SK-N-MC (cell line): ENCODE results near the gene PLCD1.
"Not testable (repeated sequence)": the region's sequence is repeated elsewhere in the genome, so short reads cannot be mapped to it uniquely, and the experiment has no call there.

Source experiments
- DNase-seq: peaks from one replicate; pipeline ENCODE4 v3.0.0-alpha.2; 2011; ENCODE audit warnings: low read depth, low spot score
- H3K27ac ChIP-seq: fragments of 200-600 bp; sonication (generic); 2 replicates; pipeline ENCODE4 v1.5.1; 2016; ENCODE audit warnings: mixed run types
- H3K36me3 ChIP-seq: fragments of 200-600 bp; sonication (generic); 2 replicates; pipeline ENCODE4 v1.6.1; 2017; ENCODE audit warnings: antibody characterized with exemption, low read length, mixed read lengths; ENCODE audit not compliant: insufficient read depth
- H3K4me3 ChIP-seq: fragments of 200-600 bp; sonication (generic); 2 replicates; pipeline ENCODE4 v1.5.1; 2016
- H3K9ac ChIP-seq: fragments of 200-600 bp; sonication (generic); 2 replicates; pipeline ENCODE4 v1.8.0; 2017; ENCODE audit warnings: mixed run types, mixed read lengths; ENCODE audit not compliant: insufficient read length
- H3K9me3 ChIP-seq: fragments of 200-600 bp; sonication (generic); 2 replicates; pipeline ENCODE4 v1.6.1; 2017; ENCODE audit warnings: low read depth, mild to moderate bottlenecking, antibody characterized with exemption, low read length, moderate library complexity, mixed read lengths
- EZH2 ChIP-seq: fragments of 200-600 bp; sonication (generic); IDR thresholded peaks from one replicate; pipeline ENCODE4 v1.6.1; 2017; ENCODE audit warnings: antibody characterized with exemption
- FOXP2 ChIP-seq: optimal IDR thresholded peaks from 2 replicates; pipeline ENCODE3; 2011; ENCODE audit warnings: mild to moderate bottlenecking, moderate library complexity; ENCODE audit not compliant: insufficient read depth; ENCODE audit errors: extremely low read length, control extremely low read depth
- POLR2AphosphoS5 ChIP-seq: IDR thresholded peaks from 2 replicates; pipeline ENCODE4 v1.6.1; 2012; ENCODE audit warnings: mild to moderate bottlenecking, low read depth, low read length, borderline replicate concordance

PLCD1 gene

DNA sequence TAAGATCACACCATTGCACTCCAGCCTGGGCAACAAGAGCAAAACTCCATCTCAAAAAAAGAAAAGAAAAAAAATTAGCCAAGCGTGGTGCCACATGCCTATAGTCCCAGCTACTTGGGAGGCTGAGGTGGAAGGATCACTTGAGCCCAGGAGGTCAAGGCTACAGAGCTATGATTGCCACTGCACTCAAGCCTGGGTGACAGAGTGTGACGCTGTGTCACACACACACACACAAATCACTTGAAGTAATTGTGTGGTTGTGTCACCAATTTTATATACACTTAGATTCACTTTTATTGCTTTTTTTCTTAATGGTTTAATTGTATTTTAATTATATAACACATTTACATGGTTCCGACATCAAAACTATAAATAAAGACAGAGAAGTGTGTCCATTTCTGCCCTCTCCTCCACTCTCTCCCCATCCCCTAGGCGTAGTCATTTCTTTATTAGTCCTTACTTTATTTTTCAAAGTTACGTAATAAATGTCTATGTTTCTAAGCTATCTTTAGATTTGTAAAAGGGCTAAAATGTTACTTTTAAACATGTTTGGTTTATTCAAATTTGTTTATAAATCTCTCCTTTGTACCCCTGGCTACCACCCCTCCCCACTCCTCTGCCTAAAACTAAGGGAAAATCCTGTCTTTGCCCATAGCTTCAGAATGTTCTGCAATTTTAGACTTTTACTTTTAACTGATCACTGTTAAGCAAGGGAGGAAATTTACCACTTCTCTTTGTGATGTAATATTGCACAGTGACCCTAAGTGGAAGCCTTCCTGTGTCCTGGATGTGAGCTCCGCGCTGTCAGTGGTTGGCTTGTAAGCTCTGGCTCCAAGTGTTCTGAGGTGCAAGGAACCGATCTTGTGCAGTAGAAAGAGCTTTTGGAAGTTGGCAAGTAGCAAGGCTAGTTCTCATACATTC lies 49.6 kb downstream of the PLCD1 start:
- TF ChIP-seq FOXP2 (no peak), POLR2AphosphoS5 (no peak), EZH2 (no peak)
- DNase-seq, result no peak
- H3K4me3 ChIP-seq, result no peak overlapping the region
- H3K9me3 ChIP-seq, result no peaks in the 10 kb centered on the region
- no peak overlapping the region for H3K27ac ChIP-seq
- no peak overlapping the region for H3K9ac ChIP-seq
- H3K36me3 ChIP-seq, result peaks cover 3% of the 10 kb centered on the region; the same call in 1 of the 2 replicates

DNA sequence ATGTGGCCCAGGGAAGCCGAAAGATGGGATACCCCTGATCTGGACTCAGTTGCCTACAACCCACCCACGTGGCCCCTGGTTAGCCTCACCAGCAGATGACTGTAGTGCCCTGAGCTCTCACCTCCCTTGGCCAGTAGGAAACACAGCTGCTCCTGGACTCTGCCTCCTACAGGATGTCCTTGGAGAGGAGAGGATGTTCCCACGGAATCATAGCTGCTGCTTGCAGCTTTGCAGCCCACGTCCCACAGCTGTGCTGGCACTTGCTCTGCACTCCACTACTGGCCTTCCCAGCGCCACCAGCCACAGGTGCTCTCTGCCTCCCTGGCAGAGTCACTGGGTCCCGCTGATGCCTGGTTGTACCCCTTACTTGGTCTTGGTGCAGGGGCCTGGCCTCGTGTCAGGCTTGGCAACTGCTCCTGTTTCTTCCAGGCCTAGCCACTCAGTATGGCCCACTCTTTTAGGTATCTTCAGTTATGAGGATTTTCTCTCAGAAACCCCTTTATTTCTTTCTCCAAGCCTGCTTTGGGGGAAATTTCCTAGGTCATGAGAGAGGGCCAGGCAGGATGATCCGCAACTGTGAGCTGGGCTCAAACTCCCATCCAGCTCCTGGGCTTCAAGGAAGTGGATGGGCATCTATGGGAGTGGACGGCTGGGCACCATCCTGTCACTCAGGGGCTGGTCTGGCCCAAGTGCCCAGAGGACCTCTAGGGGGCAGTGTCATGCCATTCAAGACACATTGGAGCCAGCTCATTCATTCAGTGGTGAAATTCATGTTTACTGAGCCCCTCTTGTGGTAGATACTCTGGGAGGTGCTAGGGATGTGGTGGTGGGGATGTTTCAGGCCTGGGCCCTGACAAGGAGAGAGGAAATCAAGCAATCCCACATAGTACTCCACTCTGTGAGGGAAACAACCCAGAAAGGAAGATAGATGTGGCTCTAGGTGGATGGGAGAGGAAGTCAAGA lies 55.0 kb downstream of the PLCD1 start:
- no peak overlapping the region for H3K9ac ChIP-seq
- H3K9me3 ChIP-seq, result no peaks in the 10 kb centered on the region
- DNase-seq, result no peak
- H3K36me3 ChIP-seq, result peaks cover 3% of the 10 kb centered on the region; the same call in 1 of the 2 replicates
- TF ChIP-seq POLR2AphosphoS5 (no peak), FOXP2 (no peak), EZH2 (no peak)
- H3K27ac ChIP-seq, result no peak overlapping the region
- H3K4me3 ChIP-seq, result no peak overlapping the region

DNA sequence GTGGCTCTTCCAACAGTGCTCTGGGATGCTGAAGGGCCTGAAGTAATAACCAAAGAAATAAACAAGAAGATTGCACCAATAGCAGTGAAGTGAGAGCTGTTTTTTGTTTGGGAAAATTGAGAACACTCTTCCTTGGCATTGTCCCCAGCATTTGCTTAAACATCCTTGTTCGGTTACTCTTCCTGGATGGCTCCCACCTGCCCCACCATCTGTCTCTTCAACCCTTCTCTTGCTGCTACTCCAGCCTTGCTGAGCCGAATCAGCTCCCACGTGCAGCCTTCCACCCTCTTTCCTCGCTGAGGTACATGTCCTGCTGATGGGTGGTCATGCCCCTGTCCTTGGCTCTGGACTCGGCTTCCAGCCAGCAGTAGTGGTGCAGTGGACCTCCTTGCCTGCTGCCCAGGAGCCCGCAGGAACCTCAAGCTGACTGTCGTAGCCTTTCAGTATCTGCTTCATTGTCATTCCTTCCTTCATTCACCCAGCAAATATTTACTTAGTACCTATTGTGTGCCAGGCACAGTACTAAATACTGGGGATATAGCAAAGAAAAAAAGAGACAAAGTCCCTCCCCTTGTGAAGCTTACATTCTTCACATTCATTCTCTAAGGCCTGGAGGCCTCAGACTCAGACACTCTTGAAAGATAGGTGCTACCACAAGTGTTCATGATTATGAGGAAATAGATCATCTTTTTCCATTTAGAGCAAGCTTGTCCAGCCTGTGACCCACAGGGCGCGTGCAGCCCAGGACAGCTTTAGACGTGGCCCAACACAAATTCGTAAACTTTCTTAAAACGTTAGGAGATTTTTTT lies 56.0 kb downstream of the PLCD1 start:
- TF ChIP-seq EZH2 (no peak), POLR2AphosphoS5 (no peak), FOXP2 (no peak)
- Histone ChIP-seq H3K27ac (no peak overlapping the region), H3K9ac (no peak overlapping the region), H3K36me3 (peaks cover 3% of the 10 kb centered on the region; the same call in 1 of the 2 replicates), H3K4me3 (no peak overlapping the region), H3K9me3 (no peaks in the 10 kb centered on the region)
- DNase-seq, result no peak

DNA sequence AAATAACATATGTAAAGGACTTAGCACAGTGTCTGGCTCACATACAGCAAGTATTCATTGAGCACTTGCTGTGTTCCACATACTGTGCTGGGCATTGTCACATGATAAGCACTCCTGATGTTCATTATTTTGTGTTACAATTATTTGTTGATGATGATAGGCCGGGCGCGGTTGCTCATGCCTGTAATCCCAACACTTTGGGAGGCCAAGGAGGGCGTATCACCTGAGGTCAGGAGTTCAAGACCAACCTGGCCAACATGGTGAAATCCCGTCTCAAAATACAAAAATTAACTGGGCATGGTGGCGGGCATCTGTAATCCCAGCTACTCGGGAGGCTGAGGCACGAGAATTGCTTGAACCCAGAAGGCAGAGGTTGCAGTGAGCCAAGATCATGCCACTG lies 57.4 kb downstream of the PLCD1 start:
- not testable (repeated sequence) for H3K9me3 ChIP-seq, H3K9ac ChIP-seq, DNase-seq, H3K4me3 ChIP-seq, H3K27ac ChIP-seq, H3K36me3 ChIP-seq

DNA sequence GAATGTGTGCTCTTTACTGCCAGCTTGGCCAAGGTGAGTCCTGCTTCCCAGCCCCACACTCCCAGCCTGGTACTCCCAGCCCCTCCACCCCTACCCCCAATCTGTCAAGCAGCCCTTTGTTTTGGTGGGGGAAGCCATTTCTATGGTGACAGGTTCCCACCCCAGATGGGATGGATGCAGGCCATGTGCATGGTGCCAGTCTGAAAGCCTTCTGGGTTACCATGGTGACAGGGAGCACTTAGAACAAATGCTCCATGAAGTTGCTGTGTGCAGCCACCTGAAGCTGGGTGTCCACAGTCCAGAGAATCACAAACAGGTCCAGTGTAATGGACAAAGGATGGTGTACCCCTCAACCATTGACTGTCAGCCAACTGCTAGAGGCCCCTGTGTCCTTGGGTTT lies 58.0 kb downstream of the PLCD1 start:
- Histone ChIP-seq H3K9me3 (no peaks in the 10 kb centered on the region), H3K36me3 (peaks cover 3% of the 10 kb centered on the region; the same call in 1 of the 2 replicates), H3K9ac (no peak overlapping the region), H3K27ac (no peak overlapping the region), H3K4me3 (no peak overlapping the region)
- TF ChIP-seq EZH2 (no peak), FOXP2 (no peak), POLR2AphosphoS5 (no peak)
- no peak for DNase-seq

DNA sequence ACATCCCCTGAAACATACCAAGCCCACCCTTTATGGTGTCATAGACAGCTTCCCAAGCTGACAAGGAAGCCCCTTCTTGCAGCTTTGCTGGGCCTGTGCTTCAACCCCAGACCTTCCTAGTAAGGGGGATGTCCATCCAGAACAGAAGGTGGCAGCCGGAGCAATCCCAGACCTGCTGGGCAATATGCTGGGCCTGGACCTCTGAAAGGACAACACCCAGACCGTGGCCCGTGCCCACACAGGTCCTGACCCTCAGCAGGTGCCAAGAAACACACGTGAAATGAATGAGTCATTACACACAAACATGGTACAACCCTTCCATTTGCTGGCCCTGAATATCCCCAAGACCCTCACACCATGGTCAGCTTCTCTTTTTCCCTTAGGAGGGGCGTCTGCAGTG lies 58.6 kb downstream of the PLCD1 start:
- H3K9ac ChIP-seq, result no peak overlapping the region
- H3K27ac ChIP-seq, result no peak overlapping the region
- H3K36me3 ChIP-seq, result peaks cover under 1% of the 10 kb centered on the region; the same call in 1 of the 2 replicates
- no peak for TF ChIP-seq FOXP2
- TF ChIP-seq POLR2AphosphoS5, result no peak
- no peak for TF ChIP-seq EZH2
- no peak for DNase-seq
- H3K9me3 ChIP-seq, result no peaks in the 10 kb centered on the region
- H3K4me3 ChIP-seq, result no peak overlapping the region

DNA sequence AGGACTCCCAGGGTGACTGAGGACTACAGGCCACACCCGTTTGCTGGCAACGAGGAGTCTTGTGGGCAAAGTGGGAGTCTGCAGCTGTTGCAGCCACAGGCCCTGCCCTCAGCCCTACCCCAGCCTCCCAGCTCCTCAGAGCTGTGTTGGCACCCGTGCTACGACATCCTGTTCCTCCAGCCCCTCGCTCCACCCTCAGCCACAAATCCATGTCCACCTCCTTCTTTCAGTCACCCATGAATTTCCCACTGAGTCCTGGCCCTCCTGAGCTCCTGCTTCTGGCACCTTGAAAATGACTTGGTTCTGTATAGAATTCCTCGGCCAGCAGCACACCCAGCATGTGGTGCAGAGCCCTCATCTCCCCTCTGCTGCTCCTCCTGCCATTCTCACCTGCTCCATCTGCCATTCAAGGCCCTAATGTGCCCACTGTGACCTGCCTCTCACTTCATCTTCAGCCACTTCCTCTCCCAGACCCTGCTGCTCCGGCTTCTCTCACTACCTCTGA lies 59.8 kb downstream of the PLCD1 start:
- Histone ChIP-seq H3K9ac (no peak overlapping the region), H3K9me3 (no peaks in the 10 kb centered on the region), H3K4me3 (no peak overlapping the region), H3K36me3 (no peaks in the 10 kb centered on the region), H3K27ac (no peak overlapping the region)
- TF ChIP-seq FOXP2, result no peak
- no peak for TF ChIP-seq POLR2AphosphoS5
- TF ChIP-seq EZH2, result no peak
- DNase-seq, result no peak
